Fibroblast of mammary gland (primary cell): ENCODE measurements around the gene GARRE1.

ENCODE experiments used
- DNase-seq: peaks from one replicate; pipeline ENCODE4 v3.0.0-alpha.2; 2010; ENCODE audit warnings: low read depth
- H3K4me3 ChIP-seq: 2 replicates; pipeline ENCODE4 v1.5.1; 2011; ENCODE audit warnings: low read depth, mild to moderate bottlenecking, low read length, moderate library complexity; ENCODE audit not compliant: control insufficient read depth
- TF ChIP-seq, protein P1 (sequence below): conservative IDR thresholded peaks from 2 replicates; pipeline ENCODE4 v1.5.1; 2011; ENCODE audit warnings: low read depth, low read length, inconsistent platforms; ENCODE audit not compliant: control insufficient read depth, insufficient read depth

The GARRE1 gene

DNA sequence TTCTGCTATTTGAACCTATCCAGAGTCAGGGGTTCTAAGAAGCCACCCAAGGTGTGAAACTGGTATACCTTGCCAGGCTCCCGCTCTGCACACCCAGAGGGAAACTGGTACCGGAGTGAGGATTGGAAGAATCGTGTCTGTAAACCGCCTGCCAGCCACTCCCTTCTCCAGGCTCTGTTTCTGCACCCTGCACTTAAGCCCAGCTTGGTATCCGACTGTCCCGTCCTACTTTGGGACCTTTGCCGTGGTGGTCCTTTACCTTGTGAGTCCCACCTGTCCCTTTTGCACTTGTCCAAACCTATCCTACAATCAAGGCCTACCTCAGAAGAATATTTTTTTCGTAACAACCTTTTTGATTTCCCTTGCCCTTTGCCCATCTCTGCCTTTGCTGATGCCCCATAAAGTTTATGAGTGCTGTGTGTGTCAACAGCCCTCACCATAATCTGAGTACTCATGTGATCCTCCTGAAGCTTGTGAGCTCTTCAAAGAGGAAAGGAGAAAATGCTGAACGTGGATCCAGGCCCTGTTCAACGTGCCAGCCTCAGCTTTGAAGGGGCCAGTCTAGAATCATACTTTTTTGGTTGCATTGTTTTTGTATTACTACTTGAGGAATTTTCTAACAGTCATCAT, 44.7 kb downstream of the GARRE1 start:
- H3K4me3 ChIP-seq: no peak overlapping the region
- TF ChIP-seq, protein P1, sequence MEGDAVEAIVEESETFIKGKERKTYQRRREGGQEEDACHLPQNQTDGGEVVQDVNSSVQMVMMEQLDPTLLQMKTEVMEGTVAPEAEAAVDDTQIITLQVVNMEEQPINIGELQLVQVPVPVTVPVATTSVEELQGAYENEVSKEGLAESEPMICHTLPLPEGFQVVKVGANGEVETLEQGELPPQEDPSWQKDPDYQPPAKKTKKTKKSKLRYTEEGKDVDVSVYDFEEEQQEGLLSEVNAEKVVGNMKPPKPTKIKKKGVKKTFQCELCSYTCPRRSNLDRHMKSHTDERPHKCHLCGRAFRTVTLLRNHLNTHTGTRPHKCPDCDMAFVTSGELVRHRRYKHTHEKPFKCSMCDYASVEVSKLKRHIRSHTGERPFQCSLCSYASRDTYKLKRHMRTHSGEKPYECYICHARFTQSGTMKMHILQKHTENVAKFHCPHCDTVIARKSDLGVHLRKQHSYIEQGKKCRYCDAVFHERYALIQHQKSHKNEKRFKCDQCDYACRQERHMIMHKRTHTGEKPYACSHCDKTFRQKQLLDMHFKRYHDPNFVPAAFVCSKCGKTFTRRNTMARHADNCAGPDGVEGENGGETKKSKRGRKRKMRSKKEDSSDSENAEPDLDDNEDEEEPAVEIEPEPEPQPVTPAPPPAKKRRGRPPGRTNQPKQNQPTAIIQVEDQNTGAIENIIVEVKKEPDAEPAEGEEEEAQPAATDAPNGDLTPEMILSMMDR: no peak

DNA sequence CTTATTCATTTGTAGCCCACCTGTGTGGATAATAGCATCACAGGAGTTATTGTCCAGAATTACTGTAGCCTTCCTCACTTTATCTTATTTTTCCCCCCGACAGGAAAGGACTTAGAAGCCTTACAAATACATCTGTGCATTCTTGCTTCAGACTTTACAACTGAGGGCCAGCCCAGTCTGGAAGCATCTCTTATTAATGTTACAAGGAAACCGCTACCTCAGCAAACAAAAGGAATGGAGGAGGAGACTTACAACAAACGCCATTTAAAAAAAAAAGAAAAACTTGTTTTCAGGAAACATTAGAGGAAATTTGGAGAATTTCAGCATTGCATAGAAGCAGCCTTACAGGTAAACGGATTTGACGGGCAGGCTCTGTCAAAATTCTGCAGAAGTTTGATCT, 45.2 kb downstream of the GARRE1 start:
- DNase-seq: no peak
- TF ChIP-seq, protein P1: no peak
- H3K4me3 ChIP-seq: no peak overlapping the region

More for the DNA sequence above, 44.7 kb downstream of the GARRE1 start:
- no peak for DNase-seq

- no peak for DNase-seq
- H3K4me3 ChIP-seq: no peak overlapping the region
- TF ChIP-seq, protein P1: no peak
These were observed 46.0 kb downstream of the GARRE1 start for GRCh38 chr19:34300380-34300779.

- DNase-seq: no peak
These were observed 46.6 kb downstream of the GARRE1 start for GRCh38 chr19:34300962-34301361.

More at GRCh38 chr19:34300962-34301361, 46.6 kb downstream of the GARRE1 start:
- TF ChIP-seq, protein P1: no peak
- no peak overlapping the region for H3K4me3 ChIP-seq
